C4-2B (cell line): ENCODE measurements around the gene PTDSS2.

Source experiments
- CTCF ChIP-seq: fragments of 450-650 bp; conservative IDR thresholded peaks from 2 replicates; pipeline ENCODE4 v1.5.1; 2017; ENCODE audit warnings: mild to moderate bottlenecking
- ZFX ChIP-seq: fragments of 450-650 bp; IDR thresholded peaks from 2 replicates; pipeline ENCODE4 v1.6.1; 2017

GRCh38 chr11:503179-503981, 53.3 kb downstream of the PTDSS2 start:
- no peak for TF ChIP-seq CTCF
- no peak for TF ChIP-seq ZFX
